GM18870 (cell line): ENCODE data around the gene LLCFC1.
"Not testable (repeated sequence)": the region's sequence is repeated elsewhere in the genome, so short reads cannot be mapped to it uniquely, and the experiment has no call there.

Experiments
- ATAC-seq: cut with Tn5 transposase; IDR thresholded peaks from one replicate; pipeline ENCODE4 v1.9.1; 2021; ENCODE audit warnings: moderate library complexity; ENCODE audit not compliant: unreplicated experiment

Gene LLCFC1

DNA sequence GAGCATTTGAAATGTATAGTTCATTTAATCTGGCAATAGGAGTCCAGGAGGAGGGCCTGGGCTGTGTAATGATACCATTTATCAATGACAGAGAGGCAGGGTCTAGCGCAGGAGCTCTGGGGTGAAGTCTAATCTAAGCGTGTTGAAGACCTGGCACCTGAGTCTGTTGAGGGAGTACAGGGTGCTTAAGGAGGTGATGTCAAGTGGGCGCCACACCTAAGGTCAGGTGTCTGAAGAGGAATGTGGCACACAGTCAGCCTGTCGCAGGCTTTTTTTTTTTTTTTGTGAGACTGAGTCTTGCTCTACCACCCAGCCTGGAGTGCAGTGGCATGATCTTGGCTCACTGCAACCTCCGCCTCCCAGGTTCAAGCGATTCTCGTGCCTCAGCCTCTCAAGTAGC, 2.3 kb downstream of the LLCFC1 start:
- no peak for ATAC-seq

DNA sequence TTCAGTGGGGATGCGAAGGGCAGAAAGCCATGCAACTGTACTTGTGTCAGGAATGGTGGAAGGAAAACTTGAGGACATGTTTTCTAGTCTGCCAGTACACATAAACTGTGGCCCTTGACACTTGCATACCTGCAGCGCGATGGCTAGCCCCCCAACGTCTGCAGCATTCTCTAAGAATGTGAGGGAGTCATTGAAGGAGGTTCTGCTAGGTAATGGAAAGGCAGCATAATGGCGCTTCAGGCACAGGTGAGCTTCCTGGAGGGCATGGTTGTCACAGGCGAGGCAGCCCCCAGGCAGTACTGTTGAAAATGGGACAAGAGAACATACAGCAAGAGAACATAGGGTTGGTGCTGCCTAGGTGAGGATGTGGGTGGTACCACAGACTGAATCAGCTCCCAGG, 3.5 kb downstream of the LLCFC1 start:
- ATAC-seq = no peak

DNA sequence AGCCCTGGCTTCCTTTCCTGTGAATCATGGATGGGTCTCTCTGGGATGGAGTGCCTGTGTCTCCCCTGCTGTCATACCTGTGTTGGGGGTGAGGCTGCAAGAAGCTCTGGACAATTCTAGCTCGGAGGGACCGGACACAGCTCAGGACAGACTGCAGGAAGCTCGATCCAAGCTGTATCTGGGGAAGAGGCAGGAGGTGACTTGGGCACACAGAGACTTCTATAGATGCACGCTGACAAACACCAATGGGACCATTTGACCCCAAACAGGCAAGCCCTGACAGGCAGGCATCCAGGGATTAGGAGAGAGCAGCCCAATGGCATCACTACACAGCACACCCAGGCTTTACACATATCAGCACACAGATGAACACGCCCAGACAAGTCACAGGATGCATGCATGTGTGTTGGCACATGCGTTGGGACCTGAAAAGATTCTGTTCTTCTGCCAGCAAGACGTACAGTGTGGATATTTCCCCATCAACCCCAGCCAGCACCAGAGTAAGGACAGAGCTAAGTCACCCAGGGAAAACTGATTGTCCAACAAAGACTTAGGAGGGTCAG, 4.5 kb downstream of the LLCFC1 start:
- ATAC-seq = no peak

DNA sequence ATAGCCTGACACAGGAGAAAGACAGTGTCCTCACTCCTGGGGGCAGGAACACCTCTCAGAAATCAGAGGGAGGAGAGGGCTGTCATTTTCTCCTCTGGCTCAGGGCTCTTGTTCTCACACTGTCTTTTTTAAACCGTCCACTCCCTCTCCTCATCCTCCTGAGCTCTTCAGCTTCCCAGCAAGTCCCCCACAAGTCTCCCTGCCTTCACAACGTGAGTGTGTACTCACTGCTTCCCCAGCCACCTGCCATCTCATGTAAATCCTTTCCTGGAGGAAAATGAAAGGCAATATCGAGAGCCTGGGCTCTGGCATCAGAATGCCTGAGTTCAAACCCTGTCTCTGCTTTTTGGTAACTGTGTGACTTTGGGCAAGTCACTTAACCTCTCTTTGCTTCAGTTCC, 5.7 kb downstream of the LLCFC1 start:
- ATAC-seq = no peak

GRCh38 chr7:142948603-142949002, 9.3 kb downstream of the LLCFC1 start:
- no peak for ATAC-seq

GRCh38 chr7:142950235-142950634, 11.0 kb downstream of the LLCFC1 start:
- ATAC-seq = no peak

- ATAC-seq = no peak
Measured at GRCh38 chr7:142954680-142955268, 15.5 kb downstream of the LLCFC1 start.

GRCh38 chr7:142956951-142957623, 17.8 kb downstream of the LLCFC1 start:
- ATAC-seq = no peak

GRCh38 chr7:142957723-142958122, 18.4 kb downstream of the LLCFC1 start:
- ATAC-seq = no peak

- no peak for ATAC-seq
Measured at GRCh38 chr7:142959202-142959601, 19.9 kb downstream of the LLCFC1 start.

GRCh38 chr7:142960955-142961512, 21.8 kb downstream of the LLCFC1 start:
- ATAC-seq = no peak

- no peak for ATAC-seq
Measured at GRCh38 chr7:142961595-142961972, 22.3 kb downstream of the LLCFC1 start.

DNA sequence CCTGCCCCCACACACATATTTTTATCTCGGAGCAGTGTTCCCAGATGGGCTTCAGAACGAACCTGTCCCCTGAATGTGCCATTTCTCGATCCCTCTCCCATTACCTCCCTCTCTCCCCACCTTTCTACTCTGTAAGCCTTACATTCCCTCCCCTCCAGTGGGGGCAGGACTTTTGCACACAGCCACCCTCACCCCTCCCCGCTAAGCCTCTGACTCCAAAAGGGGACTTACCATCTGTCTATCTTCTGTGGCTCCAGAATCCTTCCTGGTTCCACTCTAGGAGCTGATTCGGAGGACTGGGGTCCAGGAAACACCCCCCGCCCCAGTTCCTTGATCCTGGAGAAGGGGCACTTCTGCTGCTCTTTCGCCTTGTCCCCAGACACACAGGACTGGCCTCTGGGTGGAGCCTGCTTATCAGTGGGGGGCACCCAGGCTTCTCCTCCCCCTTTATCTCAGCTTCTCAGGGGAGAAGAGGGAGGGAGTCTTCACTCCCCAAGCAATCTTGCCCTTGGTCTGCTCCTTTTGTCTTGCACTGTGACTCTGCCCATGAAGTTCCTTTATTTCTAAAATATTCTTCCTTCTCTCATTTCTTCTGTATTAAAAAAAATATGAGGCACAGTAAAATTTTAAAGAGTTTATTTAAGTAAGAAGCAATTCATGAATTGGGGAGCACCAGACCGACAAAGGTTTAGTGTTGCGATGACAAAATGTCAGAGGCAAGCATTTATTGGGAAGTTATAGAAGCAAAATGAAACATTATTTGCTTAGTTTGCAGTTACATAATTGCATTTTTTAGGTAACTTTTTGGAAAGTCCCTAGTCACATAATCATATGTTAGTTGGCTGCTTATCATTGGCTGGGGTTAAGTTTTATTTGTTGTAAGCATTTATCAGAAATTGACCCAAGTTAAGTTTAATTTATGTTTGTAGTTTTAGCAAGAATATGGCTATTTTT, 23.0 kb downstream of the LLCFC1 start, which contains the start of gene KEL:
TSS of gene KEL (minus strand) at position 391 of the 954 bp plus-strand sequence. CDS start at position 234, 157 bp downstream.
- no peak for ATAC-seq

DNA sequence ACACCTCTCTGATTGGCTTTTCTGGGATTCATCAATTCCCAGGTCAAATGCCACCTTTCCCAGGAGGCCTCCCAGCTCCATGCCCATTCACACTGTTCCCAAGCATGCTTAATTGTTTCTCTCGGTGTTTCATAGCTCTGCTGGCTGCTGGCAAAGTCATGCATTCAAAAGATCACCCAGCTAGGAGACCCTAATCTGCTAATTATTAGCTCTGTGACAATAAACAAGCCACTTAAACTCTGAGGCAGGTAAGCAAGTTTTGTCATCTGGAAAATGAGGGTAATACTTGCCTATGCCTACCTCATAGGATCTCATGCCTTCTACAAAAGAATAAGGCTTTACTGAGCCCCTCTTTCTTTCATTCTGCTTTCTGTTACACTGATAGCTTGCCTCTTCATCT, 23.7 kb downstream of the LLCFC1 start:
- ATAC-seq = no peak

GRCh38 chr7:142963993-142964392, 24.7 kb downstream of the LLCFC1 start:
- ATAC-seq = no peak

DNA sequence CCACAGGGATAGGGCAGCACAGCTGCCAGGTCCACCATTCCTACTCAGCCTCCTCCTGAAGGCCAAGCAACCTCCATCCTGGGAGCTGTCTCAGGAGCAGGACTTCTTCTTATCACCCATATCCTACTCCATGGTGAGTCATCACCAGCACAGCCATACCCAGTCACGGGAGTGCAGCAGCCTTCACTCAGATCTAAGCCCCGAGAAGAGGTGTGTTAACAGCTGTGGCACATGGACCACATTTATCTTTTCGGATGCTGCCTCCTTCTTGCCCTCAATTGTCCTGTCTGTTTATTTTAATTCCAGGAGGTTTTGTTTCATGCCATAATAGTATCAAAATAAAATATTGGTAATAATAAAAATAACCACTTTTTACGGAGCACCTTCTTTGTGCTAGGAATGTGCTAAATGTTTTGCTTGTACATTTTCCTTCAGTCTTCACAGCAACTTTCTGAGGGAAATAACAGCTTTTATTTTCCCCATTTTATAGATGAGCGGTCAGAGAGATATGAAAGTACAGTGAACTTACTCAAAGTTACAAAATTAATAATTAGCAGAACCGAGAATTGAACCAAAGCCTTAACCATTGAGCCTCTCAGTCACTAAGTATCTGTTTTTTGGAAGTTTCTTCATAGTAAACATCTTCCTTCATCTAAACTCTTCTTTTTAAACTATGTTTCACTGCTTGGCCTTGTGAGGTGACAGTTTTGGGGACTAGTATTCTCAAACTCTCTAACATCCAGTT, 25.4 kb downstream of the LLCFC1 start:
- no peak for ATAC-seq

DNA sequence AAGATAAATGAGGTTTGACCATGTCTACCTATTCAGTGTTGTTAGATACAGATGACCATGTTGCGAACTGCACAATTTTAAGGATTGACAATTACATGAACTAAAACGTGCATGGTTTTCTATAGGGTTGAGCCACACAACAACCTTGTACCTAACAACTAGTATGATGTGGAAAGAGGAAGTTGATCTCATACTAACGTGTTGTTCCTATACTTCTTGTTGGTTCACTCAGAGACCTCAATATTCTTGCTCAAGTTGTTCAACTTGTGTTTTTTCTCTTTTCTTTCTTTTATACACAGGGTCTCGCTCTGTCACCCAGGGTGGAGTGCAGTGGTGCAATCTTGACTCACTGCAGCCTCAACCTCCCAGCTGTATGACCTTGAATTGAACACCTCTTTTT, 28.9 kb downstream of the LLCFC1 start:
- no peak for ATAC-seq

GRCh38 chr7:142969183-142969582, 29.9 kb downstream of the LLCFC1 start:
- ATAC-seq = no peak

DNA sequence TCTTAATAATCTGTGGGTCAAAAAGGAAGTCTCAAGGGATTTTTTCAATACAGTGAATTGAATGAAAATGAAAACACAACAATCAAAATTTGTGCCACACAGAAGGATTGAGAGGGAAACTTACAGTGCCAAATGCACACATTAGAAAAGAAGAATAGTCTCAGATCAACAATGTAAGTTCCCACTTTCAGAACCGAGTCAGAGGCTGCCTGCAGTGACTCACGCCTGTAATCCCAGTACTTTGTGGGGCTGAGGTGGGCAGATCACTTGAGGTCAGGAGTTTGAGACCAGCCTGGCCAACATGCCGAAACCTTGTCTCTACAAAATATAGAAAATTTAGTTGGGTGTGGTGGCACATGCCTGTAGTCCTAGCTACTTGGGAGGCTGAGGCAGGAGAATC, 35.3 kb downstream of the LLCFC1 start:
- ATAC-seq = no peak

DNA sequence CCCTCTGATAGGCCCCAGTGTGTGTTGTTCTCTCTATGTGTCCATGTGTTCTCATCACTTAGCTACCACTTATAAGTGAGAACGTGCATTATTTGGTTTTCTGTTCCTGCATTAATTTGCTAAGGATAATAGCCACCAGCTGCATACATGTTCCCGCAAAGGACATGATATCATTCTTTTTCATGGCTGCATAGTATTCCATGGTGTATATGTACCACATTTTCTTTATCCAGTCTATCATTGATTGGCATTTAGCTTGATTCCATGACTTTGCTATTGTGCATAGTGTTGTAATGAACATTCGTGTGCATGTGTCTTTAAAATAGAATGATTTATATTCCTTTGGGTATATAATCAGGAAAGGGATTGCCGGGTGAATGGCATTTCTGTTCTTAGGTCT, 39.1 kb downstream of the LLCFC1 start:
- ATAC-seq = not testable (repeated sequence)
